Keratinocyte (primary cell): ENCODE results near the gene DHDH. TPM values are rescaled to one million over a fixed set of nuclear protein-coding genes. Genes with fewer than 3 reads are reported as not detected.

Source experiments
- DNase-seq: peaks from one replicate; pipeline ENCODE4 v3.0.0-alpha.2; 2011; ENCODE audit warnings: low read depth, missing footprints, low spot score
- FAIRE-seq: peaks from 2 replicates; lab custom pipeline; 2011; peaks lifted over from hg19 to GRCh38; lab: Jason Lieb, UNC
- H2AFZ ChIP-seq: 2 replicates; pipeline ENCODE4 v1.6.0; 2012; ENCODE audit warnings: low read length, control low read depth, inconsistent platforms; ENCODE audit not compliant: control insufficient read depth
- H3K27ac ChIP-seq: 2 replicates; pipeline ENCODE4 v1.5.1; 2011; ENCODE audit warnings: low read length; ENCODE audit not compliant: control insufficient read depth, insufficient read depth
- H3K27me3 ChIP-seq: 3 replicates; pipeline ENCODE4 v1.6.0; 2011; ENCODE audit warnings: low read length; ENCODE audit not compliant: control insufficient read depth, insufficient read depth; ENCODE audit errors: extremely low read depth
- H3K36me3 ChIP-seq, 2 experiments: 2 replicates in 1 of 2; 3 replicates in 1 of 2; pipeline ENCODE4 v1.5.1; 2011; ENCODE audit warnings: low read length in 2 of 2, mild to moderate bottlenecking in 1 of 2; ENCODE audit not compliant: control insufficient read depth in 2 of 2, insufficient read depth in 2 of 2; ENCODE audit errors: extremely low read depth in 1 of 2
- H3K4me1 ChIP-seq: 3 replicates; pipeline ENCODE4 v1.5.1; 2011; ENCODE audit warnings: low read length; ENCODE audit not compliant: control insufficient read depth, insufficient read depth; ENCODE audit errors: extremely low read depth
- H3K4me2 ChIP-seq: 3 replicates; pipeline ENCODE4 v1.6.0; 2011; ENCODE audit warnings: low read depth, low read length; ENCODE audit not compliant: control insufficient read depth, insufficient read depth; ENCODE audit errors: extremely low read depth
- H3K4me3 ChIP-seq, 3 experiments: fragments of 200-600 bp in 1 of 3; sonication (generic) in 1 of 3; 2 replicates in 2 of 3; 3 replicates in 1 of 3; pipeline ENCODE4 v1.5.1; 2011 to 2016; ENCODE audit warnings: low read length in 3 of 3, mild to moderate bottlenecking in 3 of 3, control low read depth in 2 of 3, inconsistent platforms in 1 of 3, low read depth in 1 of 3, mixed read lengths in 1 of 3, mixed run types in 1 of 3, moderate library complexity in 1 of 3; ENCODE audit not compliant: control insufficient read depth in 2 of 3, insufficient read depth in 2 of 3; ENCODE audit errors: extremely low read depth in 1 of 3
- H3K79me2 ChIP-seq: 2 replicates; pipeline ENCODE4 v1.6.0; 2012; ENCODE audit warnings: low read length; ENCODE audit not compliant: control insufficient read depth, insufficient read depth
- H3K9ac ChIP-seq: 3 replicates; pipeline ENCODE4 v1.6.0; 2011; ENCODE audit warnings: low read length; ENCODE audit not compliant: control insufficient read depth, insufficient read depth; ENCODE audit errors: extremely low read depth
- H3K9me1 ChIP-seq: 3 replicates; pipeline ENCODE4 v1.6.0; 2011; ENCODE audit warnings: low read length; ENCODE audit not compliant: control insufficient read depth, insufficient read depth; ENCODE audit errors: extremely low read depth
- H3K9me3 ChIP-seq: 2 replicates; pipeline ENCODE4 v1.5.1; 2012; ENCODE audit warnings: low read depth, low read length; ENCODE audit not compliant: control insufficient read depth
- H4K20me1 ChIP-seq: 3 replicates; pipeline ENCODE4 v1.6.0; 2011; ENCODE audit warnings: low read length; ENCODE audit not compliant: control insufficient read depth, insufficient read depth; ENCODE audit errors: extremely low read depth
- EZH2 ChIP-seq: IDR thresholded peaks from one replicate; pipeline ENCODE4 v1.6.1; 2012; ENCODE audit warnings: inconsistent platforms, mild to moderate bottlenecking, low read length, moderate library complexity
- dilution Hi-C: fragments of 300-500 bp; cut with MboI; formaldehyde crosslinking; loops from one replicate; pipeline ENCODE4 v1.7.0; 2020; ENCODE audit warnings: low sequenced_read_pairs; ENCODE audit not compliant: extremely low pct_ligation_motif_present
- polyA plus RNA-seq, 5 experiments: library from polyadenylated mRNA; depleted of rRNA in 3 of 5; stranded (reverse) in 3 of 5; stranded (forward) in 1 of 5; unstranded in 1 of 5; fragments of >200 nt; gene quantifications; 1 replicate in 1 of 5; 2 replicates in 3 of 5; 3 replicates in 1 of 5; pipeline versions ENCODE4 v1.2.1 to v1.2.3, GENCODE V29; 2011 to 2012; ENCODE audit warnings: missing spikeins in 2 of 5, low read depth in 1 of 5, low replicate concordance in 1 of 5
- TF ChIP-seq, protein P1 (sequence below), 3 experiments: IDR thresholded peaks in 1 of 3; conservative IDR thresholded peaks in 1 of 3; optimal IDR thresholded peaks in 1 of 3; 2 replicates in 2 of 3; 3 replicates in 1 of 3; pipeline versions ENCODE3 to v1.5.1; 2011; ENCODE audit warnings: low read length in 3 of 3, mild to moderate bottlenecking in 3 of 3, moderate library complexity in 2 of 3, control low read depth in 1 of 3, inconsistent platforms in 1 of 3; ENCODE audit not compliant: insufficient read depth in 2 of 3; ENCODE audit errors: extremely low read depth in 1 of 3

The DHDH gene
- polyA plus RNA-seq, 1 donor (not counting 4 experiments of a cell fraction or from before 2014, with no cell fraction given), result 0.45 TPM

DNA sequence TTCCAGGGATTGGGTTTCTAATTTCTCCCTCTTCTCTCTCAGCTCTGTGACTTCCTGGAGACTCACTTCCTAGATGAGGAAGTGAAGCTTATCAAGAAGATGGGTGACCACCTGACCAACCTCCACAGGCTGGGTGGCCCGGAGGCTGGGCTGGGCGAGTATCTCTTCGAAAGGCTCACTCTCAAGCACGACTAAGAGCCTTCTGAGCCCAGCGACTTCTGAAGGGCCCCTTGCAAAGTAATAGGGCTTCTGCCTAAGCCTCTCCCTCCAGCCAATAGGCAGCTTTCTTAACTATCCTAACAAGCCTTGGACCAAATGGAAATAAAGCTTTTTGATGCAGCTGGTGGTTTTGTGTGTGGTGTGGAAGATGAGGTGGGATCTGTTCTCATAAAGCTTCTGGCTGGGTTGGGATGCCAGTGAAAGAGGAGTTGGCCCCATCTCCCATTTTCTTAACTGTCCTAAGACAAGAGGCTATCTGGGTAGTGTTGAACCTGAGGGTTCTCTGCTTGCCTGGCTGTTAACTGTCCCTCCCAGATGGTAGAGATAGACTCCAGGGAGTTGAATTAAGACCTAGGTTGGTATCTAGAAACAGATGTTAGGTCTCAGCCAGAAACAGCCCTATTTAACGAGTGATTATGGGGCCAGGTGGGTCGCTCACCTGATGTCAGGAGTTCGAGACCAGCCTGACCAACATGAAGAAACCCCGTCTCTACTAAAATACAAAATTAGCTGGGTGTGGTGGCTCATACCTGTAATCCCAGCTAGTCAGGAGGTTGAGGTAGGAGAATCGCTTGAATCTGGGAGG, 33.2 kb downstream of the DHDH start:
- Histone ChIP-seq H3K27me3 (no peaks in the 10 kb centered on the region), H3K9ac (peak overlapping the region; percentile 86), H3K79me2 (peaks cover 7% of the 10 kb centered on the region), H3K36me3 (peaks cover 18 to 24% of the 10 kb centered on the region in 2 experiments), H3K27ac (peak overlapping the region; percentile 76), H2AFZ (no peak overlapping the region), H3K9me1 (peaks cover 4% of the 10 kb centered on the region), H3K4me3 (peak overlapping the region; percentile 48 to 91 (median 88)), H4K20me1 (peaks cover 6% of the 10 kb centered on the region), H3K4me2 (peak overlapping the region; percentile 98), H3K9me3 (no peaks in the 10 kb centered on the region), H3K4me1 (peaks cover 32% of the 10 kb centered on the region)
- dilution Hi-C loops, result no loop called here
- FAIRE-seq (no peak), DNase-seq (no peak)
- TF ChIP-seq EZH2, result no peak
- TF ChIP-seq, protein P1, sequence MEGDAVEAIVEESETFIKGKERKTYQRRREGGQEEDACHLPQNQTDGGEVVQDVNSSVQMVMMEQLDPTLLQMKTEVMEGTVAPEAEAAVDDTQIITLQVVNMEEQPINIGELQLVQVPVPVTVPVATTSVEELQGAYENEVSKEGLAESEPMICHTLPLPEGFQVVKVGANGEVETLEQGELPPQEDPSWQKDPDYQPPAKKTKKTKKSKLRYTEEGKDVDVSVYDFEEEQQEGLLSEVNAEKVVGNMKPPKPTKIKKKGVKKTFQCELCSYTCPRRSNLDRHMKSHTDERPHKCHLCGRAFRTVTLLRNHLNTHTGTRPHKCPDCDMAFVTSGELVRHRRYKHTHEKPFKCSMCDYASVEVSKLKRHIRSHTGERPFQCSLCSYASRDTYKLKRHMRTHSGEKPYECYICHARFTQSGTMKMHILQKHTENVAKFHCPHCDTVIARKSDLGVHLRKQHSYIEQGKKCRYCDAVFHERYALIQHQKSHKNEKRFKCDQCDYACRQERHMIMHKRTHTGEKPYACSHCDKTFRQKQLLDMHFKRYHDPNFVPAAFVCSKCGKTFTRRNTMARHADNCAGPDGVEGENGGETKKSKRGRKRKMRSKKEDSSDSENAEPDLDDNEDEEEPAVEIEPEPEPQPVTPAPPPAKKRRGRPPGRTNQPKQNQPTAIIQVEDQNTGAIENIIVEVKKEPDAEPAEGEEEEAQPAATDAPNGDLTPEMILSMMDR (optimal IDR thresholded peaks at IDR 0.05 in 1 of 3, IDR thresholded peaks at IDR 0.05 in 1 of 3, conservative IDR thresholded peaks at IDR 0.05 in 1 of 3; ENCODE audit: extremely low read depth in 1 of 3, insufficient read depth in 2 of 3, low read length in 3 of 3), result no peak

DNA sequence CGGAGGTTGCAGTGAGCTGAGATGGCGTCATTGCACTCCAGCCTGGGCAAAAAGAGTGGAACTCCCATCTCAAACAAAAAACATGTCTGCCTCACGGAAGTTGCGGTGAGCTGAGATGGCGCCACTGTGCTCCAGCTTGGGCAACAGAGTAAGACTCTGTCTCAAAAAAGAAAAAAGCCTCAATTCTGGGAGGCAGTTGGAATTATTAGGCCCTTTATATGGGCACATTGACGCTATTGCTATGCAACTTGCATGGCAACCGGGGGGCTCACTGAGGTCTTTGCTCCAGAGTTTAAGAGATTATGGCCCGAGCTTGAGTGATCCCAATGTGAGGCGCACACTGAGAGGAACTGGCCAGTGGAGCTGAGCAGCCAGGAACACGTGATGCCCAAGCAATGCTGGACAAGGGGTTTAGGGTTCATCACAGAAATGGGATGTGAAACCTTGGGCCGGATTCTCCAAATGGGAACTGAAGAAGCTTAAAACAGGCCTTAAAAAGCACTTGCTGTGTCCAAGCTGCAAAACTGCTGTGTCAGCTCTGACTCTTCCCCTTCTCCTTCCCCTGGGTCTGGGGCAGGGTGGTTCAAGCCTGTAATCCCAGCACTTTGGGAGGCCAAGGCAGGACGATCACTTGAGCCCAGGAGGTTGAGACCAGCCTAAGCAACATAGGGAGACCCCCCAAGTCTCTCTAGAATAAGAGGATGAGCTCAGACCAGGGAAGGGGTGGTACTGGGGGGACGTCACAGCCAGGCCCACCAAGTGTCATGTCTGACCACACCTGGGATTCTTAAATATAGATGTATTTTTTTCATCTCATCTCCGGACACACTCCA, 34.1 kb downstream of the DHDH start:
- dilution Hi-C loops, result no loop called here
- Histone ChIP-seq H3K27me3 (no peaks in the 10 kb centered on the region), H4K20me1 (peaks cover 6% of the 10 kb centered on the region), H2AFZ (no peak overlapping the region), H3K36me3 (peaks cover 18 to 24% of the 10 kb centered on the region in 2 experiments), H3K9ac (no peak overlapping the region), H3K27ac (no peak overlapping the region), H3K79me2 (peaks cover 7% of the 10 kb centered on the region), H3K4me1 (peaks cover 27% of the 10 kb centered on the region), H3K9me1 (peaks cover 4% of the 10 kb centered on the region), H3K4me3 (no peak overlapping the region), H3K4me2 (no peak overlapping the region), H3K9me3 (no peaks in the 10 kb centered on the region)
- DNase-seq (no peak), FAIRE-seq (no peak)
- TF ChIP-seq EZH2, result no peak
- TF ChIP-seq, protein P1 (optimal IDR thresholded peaks at IDR 0.05 in 1 of 3, IDR thresholded peaks at IDR 0.05 in 1 of 3, conservative IDR thresholded peaks at IDR 0.05 in 1 of 3; ENCODE audit: extremely low read depth in 1 of 3, insufficient read depth in 2 of 3, low read length in 3 of 3), result no peak
